Neural cell (in vitro differentiated cells): ENCODE data around the gene NHS. TPM values are rescaled to one million over a fixed set of nuclear protein-coding genes. Genes with fewer than 3 reads are reported as not detected.

ENCODE experiments used
- H2AFZ ChIP-seq: fragments of 200-600, 300-800 bp; sonication (generic), shearing (Covaris generic); 2 replicates; pipeline ENCODE4 v1.6.0; 2014; ENCODE audit warnings: low read depth, mild to moderate bottlenecking, antibody characterized with exemption, low read length, moderate library complexity
- H3F3A ChIP-seq: fragments of 200-600 bp; shearing (Covaris generic); 2 replicates; pipeline ENCODE4 v1.6.1; 2016; ENCODE audit warnings: mild to moderate bottlenecking, moderate library complexity, mixed read lengths, antibody characterized with exemption, low read length; ENCODE audit not compliant: insufficient read depth, poor library complexity, severe bottlenecking
- H3K27ac ChIP-seq: fragments of 200-600, 300-800 bp; sonication (generic), shearing (Covaris generic); 2 replicates; pipeline ENCODE4 v1.5.1; 2014; ENCODE audit warnings: mild to moderate bottlenecking, low read length, moderate library complexity
- H3K27me3 ChIP-seq: fragments of 300-800, 200-600 bp; sonication (generic), shearing (Covaris generic); 2 replicates; pipeline ENCODE4 v1.6.0; 2014; ENCODE audit warnings: mild to moderate bottlenecking, low read depth, low read length, moderate library complexity; ENCODE audit not compliant: insufficient read depth
- H3K36me3 ChIP-seq: fragments of 300-800, 200-600 bp; sonication (generic), shearing (Covaris generic); 2 replicates; pipeline ENCODE4 v1.5.1; 2014; ENCODE audit warnings: mild to moderate bottlenecking, antibody characterized with exemption, low read length, moderate library complexity; ENCODE audit not compliant: insufficient read depth
- H3K4me2 ChIP-seq: fragments of 300-800, 200-600 bp; sonication (generic), shearing (Covaris generic); 2 replicates; pipeline ENCODE4 v1.6.0; 2014; ENCODE audit warnings: mild to moderate bottlenecking, low read length
- H3K4me3 ChIP-seq: fragments of 300-800, 200-600 bp; sonication (generic), shearing (Covaris generic); 2 replicates; pipeline ENCODE4 v1.5.1; 2014; ENCODE audit warnings: mild to moderate bottlenecking, low read length, moderate library complexity
- H3K79me2 ChIP-seq: fragments of 200-600 bp; shearing (Covaris generic); replicated peaks from 2 replicates; pipeline ENCODE4 v1.6.0; 2014; ENCODE audit warnings: mild to moderate bottlenecking, low read length, moderate library complexity; ENCODE audit not compliant: insufficient read depth
- H3K9ac ChIP-seq: fragments of 300-800, 200-600 bp; sonication (generic), shearing (Covaris generic); 2 replicates; pipeline ENCODE4 v1.6.1; 2016; ENCODE audit warnings: mild to moderate bottlenecking, low read length, mixed read lengths
- H3K9me2 ChIP-seq: fragments of 200-600 bp; shearing (Covaris generic); 2 replicates; pipeline ENCODE4 v1.6.1; 2016; ENCODE audit warnings: mild to moderate bottlenecking, low read length, mixed read lengths; ENCODE audit not compliant: insufficient read depth
- H3K9me3 ChIP-seq: fragments of 200-600, 300-800 bp; sonication (generic), shearing (Covaris generic); 2 replicates; pipeline ENCODE4 v1.6.1; 2016; ENCODE audit warnings: mild to moderate bottlenecking, mixed run types, low read length, moderate library complexity, mixed read lengths
- H4K20me1 ChIP-seq: fragments of 200-600 bp; shearing (Covaris generic); 2 replicates; pipeline ENCODE4 v1.6.1; 2016; ENCODE audit warnings: mild to moderate bottlenecking, mixed run types; ENCODE audit not compliant: insufficient read depth
- EP300 ChIP-seq: fragments of 450-650 bp; conservative IDR thresholded peaks from 2 replicates; pipeline ENCODE4 v1.6.1; 2014; ENCODE audit warnings: antibody characterized with exemption, mild to moderate bottlenecking, moderate library complexity; ENCODE audit not compliant: poor library complexity, severe bottlenecking
- EZH2 ChIP-seq: fragments of 200-600, 300-800 bp; shearing (Covaris generic), sonication (generic); IDR thresholded peaks from 2 replicates; pipeline ENCODE4 v1.6.1; 2014; ENCODE audit warnings: antibody characterized with exemption, low read length, borderline replicate concordance, mild to moderate bottlenecking; ENCODE audit not compliant: insufficient read depth, poor library complexity, severe bottlenecking
- MXI1 ChIP-seq: fragments of 450-650 bp; conservative IDR thresholded peaks from 2 replicates; pipeline ENCODE4 v1.6.1; 2014; ENCODE audit warnings: antibody characterized with exemption, mild to moderate bottlenecking; ENCODE audit not compliant: poor library complexity, severe bottlenecking
- RAD21 ChIP-seq: fragments of 450-650 bp; conservative IDR thresholded peaks from 2 replicates; pipeline ENCODE4 v1.6.1; 2014; ENCODE audit warnings: antibody characterized with exemption, mild to moderate bottlenecking, moderate library complexity
- SMC3 ChIP-seq: fragments of 450-650 bp; conservative IDR thresholded peaks from 2 replicates; pipeline ENCODE4 v1.6.1; 2014; ENCODE audit warnings: antibody characterized with exemption, mild to moderate bottlenecking, moderate library complexity; ENCODE audit not compliant: poor library complexity
- TAF1 ChIP-seq: IDR thresholded peaks from 2 replicates; pipeline ENCODE4 v1.6.1; 2012; ENCODE audit warnings: low read depth
- polyA plus RNA-seq: library from polyadenylated mRNA; depleted of rRNA; stranded (reverse); fragments of >200 nt; gene quantifications from 2 replicates; pipeline ENCODE4 v1.2.3, GENCODE V29; 2014
- TF ChIP-seq, protein P1 (sequence below): IDR thresholded peaks from 2 replicates; pipeline ENCODE4 v1.6.1; 2012; ENCODE audit warnings: borderline replicate concordance
- TF ChIP-seq, protein P2 (sequence below): fragments of 450-650 bp; IDR thresholded peaks from 2 replicates; pipeline ENCODE4 v1.5.1; 2014; ENCODE audit warnings: antibody characterized with exemption, mild to moderate bottlenecking, moderate library complexity; ENCODE audit not compliant: poor library complexity, severe bottlenecking

Gene NHS
- polyA plus RNA-seq, 1 donor from 2014 or later = 1.9 TPM

DNA sequence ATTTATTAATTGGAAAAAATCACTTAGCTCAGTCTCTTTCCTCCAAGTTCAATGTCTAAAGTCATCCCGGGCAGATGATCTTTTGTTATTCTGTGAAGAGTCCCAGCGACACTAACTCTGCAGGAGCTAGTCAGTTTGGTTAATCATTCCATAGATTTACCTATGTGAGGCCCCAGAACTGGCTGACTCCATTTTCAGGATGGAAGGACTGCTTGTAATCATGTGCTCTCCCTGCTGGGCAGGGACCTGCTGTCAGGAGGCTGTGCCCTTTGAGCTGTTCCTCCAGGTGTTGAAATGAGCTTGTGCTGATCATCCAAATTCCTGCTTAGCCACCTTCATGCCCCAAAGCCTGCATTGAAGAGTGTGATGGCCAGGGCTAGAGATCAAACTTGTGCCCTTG is 169.8 kb downstream of the NHS start:
- no peak overlapping the region for H2AFZ ChIP-seq
- no peak overlapping the region for H3K9ac ChIP-seq
- H3K4me3 ChIP-seq = no peak overlapping the region
- H4K20me1 ChIP-seq = no peaks in the 10 kb centered on the region
- TF ChIP-seq, protein P1, sequence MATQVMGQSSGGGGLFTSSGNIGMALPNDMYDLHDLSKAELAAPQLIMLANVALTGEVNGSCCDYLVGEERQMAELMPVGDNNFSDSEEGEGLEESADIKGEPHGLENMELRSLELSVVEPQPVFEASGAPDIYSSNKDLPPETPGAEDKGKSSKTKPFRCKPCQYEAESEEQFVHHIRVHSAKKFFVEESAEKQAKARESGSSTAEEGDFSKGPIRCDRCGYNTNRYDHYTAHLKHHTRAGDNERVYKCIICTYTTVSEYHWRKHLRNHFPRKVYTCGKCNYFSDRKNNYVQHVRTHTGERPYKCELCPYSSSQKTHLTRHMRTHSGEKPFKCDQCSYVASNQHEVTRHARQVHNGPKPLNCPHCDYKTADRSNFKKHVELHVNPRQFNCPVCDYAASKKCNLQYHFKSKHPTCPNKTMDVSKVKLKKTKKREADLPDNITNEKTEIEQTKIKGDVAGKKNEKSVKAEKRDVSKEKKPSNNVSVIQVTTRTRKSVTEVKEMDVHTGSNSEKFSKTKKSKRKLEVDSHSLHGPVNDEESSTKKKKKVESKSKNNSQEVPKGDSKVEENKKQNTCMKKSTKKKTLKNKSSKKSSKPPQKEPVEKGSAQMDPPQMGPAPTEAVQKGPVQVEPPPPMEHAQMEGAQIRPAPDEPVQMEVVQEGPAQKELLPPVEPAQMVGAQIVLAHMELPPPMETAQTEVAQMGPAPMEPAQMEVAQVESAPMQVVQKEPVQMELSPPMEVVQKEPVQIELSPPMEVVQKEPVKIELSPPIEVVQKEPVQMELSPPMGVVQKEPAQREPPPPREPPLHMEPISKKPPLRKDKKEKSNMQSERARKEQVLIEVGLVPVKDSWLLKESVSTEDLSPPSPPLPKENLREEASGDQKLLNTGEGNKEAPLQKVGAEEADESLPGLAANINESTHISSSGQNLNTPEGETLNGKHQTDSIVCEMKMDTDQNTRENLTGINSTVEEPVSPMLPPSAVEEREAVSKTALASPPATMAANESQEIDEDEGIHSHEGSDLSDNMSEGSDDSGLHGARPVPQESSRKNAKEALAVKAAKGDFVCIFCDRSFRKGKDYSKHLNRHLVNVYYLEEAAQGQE = no peak
- TF ChIP-seq SMC3 = no peak
- no peaks in the 10 kb centered on the region for H3K9me2 ChIP-seq
- H3K27ac ChIP-seq = no peak overlapping the region
- no peak overlapping the region for H3K4me2 ChIP-seq
- H3K36me3 ChIP-seq = no peaks in the 10 kb centered on the region
- no peaks in the 10 kb centered on the region for H3K9me3 ChIP-seq
- no peaks in the 10 kb centered on the region for H3K27me3 ChIP-seq
- no peaks in the 10 kb centered on the region for H3F3A ChIP-seq
- H3K79me2 ChIP-seq = no peaks in the 10 kb centered on the region

DNA sequence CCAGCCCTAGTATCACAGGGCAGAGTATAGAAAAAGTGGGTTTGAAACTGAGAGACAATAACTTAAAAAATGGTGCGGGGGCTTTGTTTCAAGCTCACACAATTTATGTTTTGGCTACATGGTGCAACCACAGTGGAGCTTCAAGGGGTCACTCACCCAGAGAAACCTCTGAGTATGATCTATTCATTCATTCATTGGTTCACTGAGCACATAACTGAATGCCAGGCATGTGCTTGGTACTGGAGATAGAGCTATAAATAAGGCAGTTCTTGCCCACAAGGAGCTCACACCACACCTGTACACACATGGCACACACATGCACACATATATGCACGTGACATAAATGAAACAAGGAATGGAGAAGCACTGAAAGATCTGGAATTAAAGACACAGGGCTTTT is 171.4 kb downstream of the NHS start:
- Histone ChIP-seq H4K20me1 (no peaks in the 10 kb centered on the region), H3K9me3 (no peaks in the 10 kb centered on the region), H3K9ac (no peak overlapping the region), H3K27ac (no peak overlapping the region), H3K27me3 (no peaks in the 10 kb centered on the region), H3K4me3 (no peak overlapping the region), H3F3A (no peaks in the 10 kb centered on the region), H3K4me2 (no peak overlapping the region), H3K36me3 (no peaks in the 10 kb centered on the region), H3K9me2 (no peaks in the 10 kb centered on the region), H2AFZ (no peak overlapping the region), H3K79me2 (no peaks in the 10 kb centered on the region)
- TF ChIP-seq, protein P1 = no peak
- TF ChIP-seq RAD21 = no peak

DNA sequence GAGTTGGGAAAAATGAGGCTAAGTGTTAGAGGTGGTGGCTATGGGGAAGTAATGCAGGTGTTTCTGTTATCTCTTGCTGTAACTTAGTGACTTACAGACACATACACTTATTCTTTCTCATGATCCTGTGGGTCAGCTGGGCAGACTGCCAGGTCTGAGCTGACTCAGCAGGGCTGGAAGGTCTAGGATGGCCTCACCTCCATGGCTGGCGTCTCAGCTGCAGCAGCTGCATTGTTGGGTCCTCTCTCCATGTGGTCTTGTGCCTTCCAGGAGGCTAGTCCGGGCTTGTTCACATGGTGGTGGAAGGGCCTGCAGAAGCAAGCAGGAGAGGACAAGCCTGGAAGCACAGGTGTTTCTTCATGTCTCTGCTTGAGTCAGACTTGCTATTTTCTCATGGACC is 172.7 kb downstream of the NHS start:
- Histone ChIP-seq H3K9ac (no peak overlapping the region), H3K79me2 (no peaks in the 10 kb centered on the region), H3K4me3 (no peak overlapping the region), H3K36me3 (no peaks in the 10 kb centered on the region), H2AFZ (no peak overlapping the region), H3K4me2 (no peak overlapping the region), H3K27me3 (no peaks in the 10 kb centered on the region), H3K9me2 (no peaks in the 10 kb centered on the region), H3K9me3 (no peaks in the 10 kb centered on the region), H3K27ac (no peak overlapping the region), H3F3A (no peaks in the 10 kb centered on the region), H4K20me1 (no peaks in the 10 kb centered on the region)
- TF ChIP-seq EP300 (no peak), MXI1 (no peak), RAD21 (no peak), TAF1 (no peak), SMC3 (no peak), EZH2 (no peak)
- TF ChIP-seq, protein P2, sequence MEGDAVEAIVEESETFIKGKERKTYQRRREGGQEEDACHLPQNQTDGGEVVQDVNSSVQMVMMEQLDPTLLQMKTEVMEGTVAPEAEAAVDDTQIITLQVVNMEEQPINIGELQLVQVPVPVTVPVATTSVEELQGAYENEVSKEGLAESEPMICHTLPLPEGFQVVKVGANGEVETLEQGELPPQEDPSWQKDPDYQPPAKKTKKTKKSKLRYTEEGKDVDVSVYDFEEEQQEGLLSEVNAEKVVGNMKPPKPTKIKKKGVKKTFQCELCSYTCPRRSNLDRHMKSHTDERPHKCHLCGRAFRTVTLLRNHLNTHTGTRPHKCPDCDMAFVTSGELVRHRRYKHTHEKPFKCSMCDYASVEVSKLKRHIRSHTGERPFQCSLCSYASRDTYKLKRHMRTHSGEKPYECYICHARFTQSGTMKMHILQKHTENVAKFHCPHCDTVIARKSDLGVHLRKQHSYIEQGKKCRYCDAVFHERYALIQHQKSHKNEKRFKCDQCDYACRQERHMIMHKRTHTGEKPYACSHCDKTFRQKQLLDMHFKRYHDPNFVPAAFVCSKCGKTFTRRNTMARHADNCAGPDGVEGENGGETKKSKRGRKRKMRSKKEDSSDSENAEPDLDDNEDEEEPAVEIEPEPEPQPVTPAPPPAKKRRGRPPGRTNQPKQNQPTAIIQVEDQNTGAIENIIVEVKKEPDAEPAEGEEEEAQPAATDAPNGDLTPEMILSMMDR = no peak
- TF ChIP-seq, protein P1 = no peak
